ENCODE measurements around the gene STOML2. TPM values are rescaled to one million over a fixed set of nuclear protein-coding genes. Genes with fewer than 3 reads are reported as not detected.

STOML2 gene
- total RNA-seq, 2 donors from 2014 or later: 100 to 114 TPM

GRCh38 chr9:35074791-35075190 lies 28.1 kb downstream of the STOML2 start:
- Histone ChIP-seq H3K27ac (no peak overlapping the region), H3K9me3 (no peaks in the 10 kb centered on the region), H3K36me3 (no peaks in the 10 kb centered on the region), H3K4me1 (replicated peaks) (peaks cover 21% of the 10 kb centered on the region), H3K27me3 (replicated peaks; ENCODE audit: insufficient read depth) (no peaks in the 10 kb centered on the region), H3K4me3 (no peak overlapping the region)
- intact Hi-C loops (cut with DNase I): no loop called here
- WGBS: 98% methylated on average over 8 of the region's 8 CpGs
- no peak for TF ChIP-seq CTCF (IDR thresholded peaks at IDR 0.05)
- no peak for TF ChIP-seq POLR2AphosphoS5 (IDR thresholded peaks at IDR 0.05)
- TF ChIP-seq POLR2A (IDR thresholded peaks at IDR 0.05): no peak
- DNase-seq (ENCODE audit: low spot score): no peak

GRCh38 chr9:35074141-35074540 lies 28.8 kb downstream of the STOML2 start:
- no peak for DNase-seq (ENCODE audit: low spot score)
- no peak for TF ChIP-seq POLR2AphosphoS5 (IDR thresholded peaks at IDR 0.05)
- TF ChIP-seq POLR2A (IDR thresholded peaks at IDR 0.05): no peak
- TF ChIP-seq CTCF (IDR thresholded peaks at IDR 0.05): no peak
- over 99% methylated on average over 6 of the region's 6 CpGs for WGBS
- Histone ChIP-seq H3K4me1 (replicated peaks) (peaks cover 18% of the 10 kb centered on the region), H3K27ac (no peak overlapping the region), H3K27me3 (replicated peaks; ENCODE audit: insufficient read depth) (no peaks in the 10 kb centered on the region), H3K9me3 (no peaks in the 10 kb centered on the region), H3K4me3 (no peak overlapping the region), H3K36me3 (no peaks in the 10 kb centered on the region)
- intact Hi-C loops (cut with DNase I): no loop called here

GRCh38 chr9:35073279-35073612 lies 29.7 kb downstream of the STOML2 start:
- no peak for DNase-seq (ENCODE audit: low spot score)
- peak overlapping the region; percentile 97 to 99 for H3K27ac ChIP-seq

GRCh38 chr9:35072461-35073278 lies 30.3 kb downstream of the STOML2 start, which contains the start of gene VCP:
VCP (minus strand) TSS chr9:35072625; CDS start chr9:35072353, 272 bp downstream.
- Histone ChIP-seq H3K36me3 (peaks cover 0 to 5% of the 10 kb centered on the region in 2 donors), H3K4me1 (replicated peaks) (peaks cover 14% of the 10 kb centered on the region), H3K9me3 (no peaks in the 10 kb centered on the region), H3K27me3 (replicated peaks; ENCODE audit: insufficient read depth) (no peaks in the 10 kb centered on the region), H3K27ac (peak within 1 kb of the TSS; percentile 97 to 99), H3K4me3 (peak within 1 kb of the TSS; percentile 96 to 97)
- TF ChIP-seq CTCF (IDR thresholded peaks at IDR 0.05): no peak
- TF ChIP-seq POLR2A (IDR thresholded peaks at IDR 0.05): peak; percentile 94
- peak; percentile 93 for TF ChIP-seq POLR2AphosphoS5 (IDR thresholded peaks at IDR 0.05)
- WGBS: 5% methylated on average over 49 of the region's 54 CpGs
- intact Hi-C loops (cut with DNase I): loop anchor here (2.0 kb wide), 1 partner anchor 82 kb away; no protein-coding TSS in a partner anchor
- DNase-seq (ENCODE audit: low spot score): peak; percentile 99

More at GRCh38 chr9:35073279-35073612, 29.7 kb downstream of the STOML2 start:
- whole genome bisulfite sequencing: 98% methylated on average over 2 of the region's 2 CpGs
- Histone ChIP-seq H3K4me1 (replicated peaks) (peaks cover 14% of the 10 kb centered on the region), H3K27me3 (replicated peaks; ENCODE audit: insufficient read depth) (no peaks in the 10 kb centered on the region), H3K4me3 (peak overlapping the region in 1 of 2 donors; percentile 97), H3K36me3 (no peaks in the 10 kb centered on the region), H3K9me3 (no peaks in the 10 kb centered on the region)
- intact Hi-C loops (cut with DNase I): loop anchor here (2.0 kb wide), 1 partner anchor 82 kb away; no protein-coding TSS in a partner anchor
- no peak for TF ChIP-seq CTCF (IDR thresholded peaks at IDR 0.05)
- no peak for TF ChIP-seq POLR2A (IDR thresholded peaks at IDR 0.05)
- TF ChIP-seq POLR2AphosphoS5 (IDR thresholded peaks at IDR 0.05): no peak
